HL-60/S4 treated with retinoic acid at 250 ng/mL for 4 days and 3 days (cell line): ENCODE data around the gene ENTREP1.

Source experiments
- in situ Hi-C: fragments of 300-500 bp; cut with MboI; formaldehyde crosslinking; loops from 2 replicates; pipeline ENCODE4 v1.7.0; 2022; ENCODE audit warnings: low sequenced_read_pairs

Gene ENTREP1

GRCh38 chr9:69364510-69365150, 39.6 kb downstream of the ENTREP1 start:
- in situ Hi-C loops: no loop called here

GRCh38 chr9:69370430-69370829, 45.4 kb downstream of the ENTREP1 start:
- in situ Hi-C loops: no loop called here

- in situ Hi-C loops: no loop called here
Measured at GRCh38 chr9:69371001-69371400, 46.0 kb downstream of the ENTREP1 start.

GRCh38 chr9:69376651-69377050, 51.6 kb downstream of the ENTREP1 start:
- in situ Hi-C loops: no loop called here

- in situ Hi-C loops: no loop called here
Measured at GRCh38 chr9:69377291-69377690, 52.3 kb downstream of the ENTREP1 start.

- in situ Hi-C loops: no loop called here
Measured at GRCh38 chr9:69377981-69378380, 53.0 kb downstream of the ENTREP1 start.

GRCh38 chr9:69379270-69379982, 54.4 kb downstream of the ENTREP1 start:
- in situ Hi-C loops: no loop called here

- in situ Hi-C loops: no loop called here
Measured at GRCh38 chr9:69380301-69380700, 55.3 kb downstream of the ENTREP1 start.

GRCh38 chr9:69380811-69381210, 55.8 kb downstream of the ENTREP1 start:
- in situ Hi-C loops: no loop called here

- in situ Hi-C loops: no loop called here
Measured at GRCh38 chr9:69382135-69382534, 57.1 kb downstream of the ENTREP1 start.

- in situ Hi-C loops: no loop called here
Measured at GRCh38 chr9:69385581-69386033, 60.6 kb downstream of the ENTREP1 start.

- in situ Hi-C loops: no loop called here
Measured at GRCh38 chr9:69386651-69387050, 61.6 kb downstream of the ENTREP1 start.

GRCh38 chr9:69388596-69388995, 63.6 kb downstream of the ENTREP1 start:
- in situ Hi-C loops: no loop called here

- in situ Hi-C loops: no loop called here
Measured at GRCh38 chr9:69389437-69389995, 64.5 kb downstream of the ENTREP1 start.

GRCh38 chr9:69391487-69391886, 66.5 kb downstream of the ENTREP1 start:
- in situ Hi-C loops: no loop called here

GRCh38 chr9:69391946-69392345, 66.9 kb downstream of the ENTREP1 start:
- in situ Hi-C loops: no loop called here

- in situ Hi-C loops: no loop called here
Measured at GRCh38 chr9:69392826-69393225, 67.8 kb downstream of the ENTREP1 start.

- in situ Hi-C loops: no loop called here
Measured at GRCh38 chr9:69393425-69393824, 68.4 kb downstream of the ENTREP1 start.

GRCh38 chr9:69395718-69396117, 70.7 kb downstream of the ENTREP1 start:
- in situ Hi-C loops: no loop called here

- in situ Hi-C loops: no loop called here
Measured at GRCh38 chr9:69396759-69397158, 71.7 kb downstream of the ENTREP1 start.

GRCh38 chr9:69397384-69398214, 72.6 kb downstream of the ENTREP1 start:
- in situ Hi-C loops: no loop called here
